OCI-M2 (cell line): ENCODE measurements around the gene DEFB128.

Source experiments
- DNase-seq: peaks from one replicate; lab custom pipeline; 2025; ENCODE audit not compliant: unreplicated experiment; lab: John Stamatoyannopoulos, UW

Gene DEFB128

DNA sequence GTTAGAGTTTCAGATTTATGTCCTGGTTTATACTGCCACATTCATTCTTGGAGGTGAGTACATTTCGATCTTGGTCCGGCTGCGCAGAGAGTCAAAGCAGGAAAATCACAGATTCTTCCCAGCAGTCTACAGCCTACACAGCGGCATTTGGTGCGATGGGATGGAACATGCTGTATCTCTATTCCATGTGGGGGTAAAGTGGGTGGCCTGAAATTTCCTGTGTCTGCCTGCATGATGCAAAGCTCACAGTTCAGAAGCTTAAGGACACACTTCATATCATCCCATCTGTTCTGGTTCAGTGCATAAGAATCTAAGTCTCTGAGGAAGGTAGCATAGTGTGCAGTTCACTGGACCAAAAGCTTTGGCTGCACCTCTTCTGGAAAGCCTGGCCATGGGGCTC is 32.4 kb downstream of the DEFB128 start, which contains the start of gene DEFB127:
Gene DEFB127 (plus strand): TSS at position 301 of the 400 bp plus-strand sequence. CDS start 91 bp downstream, at position 392.
- DNase-seq, result no peak

DNA sequence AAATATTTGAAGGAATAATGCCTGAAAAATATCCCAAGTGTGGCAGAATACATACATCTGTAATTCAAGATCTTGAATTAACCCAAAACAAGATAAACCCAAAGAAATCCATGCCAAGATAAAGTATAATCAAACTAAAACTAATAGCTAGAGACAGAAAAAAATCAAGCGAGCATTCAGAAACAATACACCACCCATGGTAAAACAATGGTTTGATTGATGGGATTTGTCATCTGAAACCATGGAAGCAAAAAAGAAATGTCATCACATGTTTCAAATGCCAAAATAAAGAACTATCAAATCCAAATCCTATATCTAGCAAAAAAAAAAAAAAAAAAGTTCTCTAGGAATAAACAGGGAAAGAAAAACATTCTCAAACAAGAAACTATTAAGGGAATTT is 37.4 kb downstream of the DEFB128 start:
- no peak for DNase-seq

DNA sequence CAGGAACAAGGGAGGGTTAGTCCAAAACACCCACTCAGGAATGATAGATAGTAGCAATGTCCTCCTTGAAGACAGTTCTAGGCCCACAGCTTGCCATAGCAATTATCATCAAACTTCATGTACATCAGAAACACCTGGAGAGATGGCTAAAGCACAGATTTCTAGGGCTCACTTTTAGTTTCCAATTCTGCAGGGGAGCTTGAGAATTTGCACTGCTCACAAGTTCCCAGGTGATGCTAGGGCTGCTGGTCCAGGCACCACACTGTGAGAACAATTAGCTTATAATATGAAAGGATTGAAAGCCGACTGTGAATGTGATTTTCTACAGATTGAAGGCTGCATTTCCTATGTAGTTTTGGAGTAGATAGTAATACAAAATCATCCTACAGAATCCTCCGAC is 43.6 kb downstream of the DEFB128 start:
- no peak for DNase-seq

DNA sequence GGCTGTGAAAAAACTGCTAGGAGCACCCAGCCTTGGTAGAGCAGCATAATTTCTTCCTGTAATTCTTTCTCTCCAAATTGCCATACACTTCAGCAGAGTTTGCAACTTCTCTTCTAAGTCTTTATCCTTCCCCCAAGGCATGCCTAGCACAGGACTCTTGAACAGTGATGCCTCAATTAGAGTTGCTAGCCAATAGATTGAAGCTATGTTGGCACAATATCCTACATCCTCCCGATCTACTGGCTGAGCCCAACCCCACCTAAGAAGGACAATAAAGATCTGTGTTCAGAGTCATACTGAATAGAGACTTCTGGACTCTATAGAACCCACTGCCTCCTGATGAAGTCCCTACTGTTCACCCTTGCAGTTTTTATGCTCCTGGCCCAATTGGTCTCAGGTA is 47.2 kb downstream of the DEFB128 start, which contains the start of gene DEFB126:
Gene DEFB126 (plus strand): TSS at position 301 of the 400 bp plus-strand sequence. CDS start 39 bp downstream, at position 340.
- no peak for DNase-seq
